DMS 273 treated with DMSO at 0.1 percent for 48 hours (cell line): ENCODE measurements around the gene ETFB.

Source experiments
- DNase-seq: peaks from one replicate; lab custom pipeline; 2025; lab: John Stamatoyannopoulos, UW

Gene ETFB

DNA sequence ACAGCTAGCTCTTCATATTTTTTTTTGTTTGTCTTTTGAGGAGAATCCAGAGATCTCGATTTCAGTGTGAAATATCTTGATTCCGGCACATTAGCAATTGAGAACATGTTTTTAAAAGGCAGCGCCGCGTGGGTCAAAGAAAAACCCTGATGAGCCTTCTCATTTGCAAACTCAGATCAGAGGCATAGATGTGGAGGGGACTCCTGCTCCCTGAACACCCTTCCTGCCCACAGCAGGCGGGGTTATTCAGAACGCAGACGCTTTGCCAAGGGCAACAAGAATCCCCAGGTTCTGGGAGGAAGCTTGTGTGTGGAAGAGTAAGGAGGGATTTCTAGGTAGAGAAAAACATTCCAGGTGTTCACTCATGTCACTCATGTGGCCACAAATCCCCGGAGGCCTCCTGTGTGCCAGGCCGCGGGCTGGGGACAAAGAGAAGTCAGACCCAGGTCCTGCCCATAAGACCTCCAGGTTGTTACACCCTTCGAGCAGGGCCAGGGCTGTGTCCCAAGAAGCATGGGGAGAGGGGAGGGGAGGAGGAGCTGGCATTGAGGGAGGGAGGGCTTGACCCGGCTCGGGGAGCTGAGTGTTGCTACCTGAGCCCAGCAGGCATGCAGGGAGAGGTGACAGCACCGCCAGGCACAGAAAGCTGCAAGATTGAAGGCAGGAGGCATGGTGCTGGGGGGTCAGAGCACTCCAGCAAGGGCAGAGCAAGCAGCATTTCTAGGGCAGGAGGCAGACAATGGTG, 70.6 kb downstream of the ETFB start:
- DNase-seq = no peak
